GM19025 (cell line): ENCODE results near the gene FGD6.
"Not testable (repeated sequence)": the region's sequence is repeated elsewhere in the genome, so short reads cannot be mapped to it uniquely, and the experiment has no call there.

ENCODE experiments used
- ATAC-seq: cut with Tn5 transposase; IDR thresholded peaks from one replicate; pipeline ENCODE4 v1.9.1; 2021; ENCODE audit warnings: mild to moderate bottlenecking, low read depth, moderate library complexity; ENCODE audit not compliant: unreplicated experiment

Gene FGD6

GRCh38 chr12:95206916-95207315 lies 10.4 kb downstream of the FGD6 start:
- no peak for ATAC-seq

GRCh38 chr12:95205685-95206084 lies 11.6 kb downstream of the FGD6 start:
- no peak for ATAC-seq

- ATAC-seq, result no peak
These were observed 12.1 kb downstream of the FGD6 start for GRCh38 chr12:95205016-95205624.

- ATAC-seq, result no peak
These were observed 13.0 kb downstream of the FGD6 start for GRCh38 chr12:95204141-95204866.

- ATAC-seq, result no peak
These were observed 13.7 kb downstream of the FGD6 start for GRCh38 chr12:95203487-95204030.

GRCh38 chr12:95202691-95203486 lies 14.4 kb downstream of the FGD6 start:
- ATAC-seq, result no peak

GRCh38 chr12:95201056-95201670 lies 16.1 kb downstream of the FGD6 start:
- ATAC-seq, result no peak

- no peak for ATAC-seq
These were observed 17.0 kb downstream of the FGD6 start for GRCh38 chr12:95200128-95200894.

GRCh38 chr12:95198914-95199313 lies 18.4 kb downstream of the FGD6 start:
- no peak for ATAC-seq

- no peak for ATAC-seq
These were observed 19.6 kb downstream of the FGD6 start for GRCh38 chr12:95197636-95198035.

GRCh38 chr12:95196875-95197569 lies 20.2 kb downstream of the FGD6 start:
- ATAC-seq, result not testable (repeated sequence)

GRCh38 chr12:95195122-95195521 lies 22.1 kb downstream of the FGD6 start:
- no peak for ATAC-seq

- no peak for ATAC-seq
These were observed 24.1 kb downstream of the FGD6 start for GRCh38 chr12:95193139-95193538.

- ATAC-seq, result no peak
These were observed 25.0 kb downstream of the FGD6 start for GRCh38 chr12:95192271-95192670.

GRCh38 chr12:95191060-95191696 lies 26.1 kb downstream of the FGD6 start:
- ATAC-seq, result no peak

GRCh38 chr12:95187865-95188415 lies 29.3 kb downstream of the FGD6 start:
- ATAC-seq, result no peak

- no peak for ATAC-seq
These were observed 31.4 kb downstream of the FGD6 start for GRCh38 chr12:95185854-95186253.

- no peak for ATAC-seq
These were observed 32.2 kb downstream of the FGD6 start for GRCh38 chr12:95185072-95185471.

- no peak for ATAC-seq
These were observed 33.1 kb downstream of the FGD6 start for GRCh38 chr12:95184121-95184520.
